ENCODE results near the gene ORM1. TPM values are rescaled to one million over a fixed set of nuclear protein-coding genes. Genes with fewer than 3 reads are reported as not detected.

Gene ORM1
- total RNA-seq, 1 donor from 2014 or later, result not detected

DNA sequence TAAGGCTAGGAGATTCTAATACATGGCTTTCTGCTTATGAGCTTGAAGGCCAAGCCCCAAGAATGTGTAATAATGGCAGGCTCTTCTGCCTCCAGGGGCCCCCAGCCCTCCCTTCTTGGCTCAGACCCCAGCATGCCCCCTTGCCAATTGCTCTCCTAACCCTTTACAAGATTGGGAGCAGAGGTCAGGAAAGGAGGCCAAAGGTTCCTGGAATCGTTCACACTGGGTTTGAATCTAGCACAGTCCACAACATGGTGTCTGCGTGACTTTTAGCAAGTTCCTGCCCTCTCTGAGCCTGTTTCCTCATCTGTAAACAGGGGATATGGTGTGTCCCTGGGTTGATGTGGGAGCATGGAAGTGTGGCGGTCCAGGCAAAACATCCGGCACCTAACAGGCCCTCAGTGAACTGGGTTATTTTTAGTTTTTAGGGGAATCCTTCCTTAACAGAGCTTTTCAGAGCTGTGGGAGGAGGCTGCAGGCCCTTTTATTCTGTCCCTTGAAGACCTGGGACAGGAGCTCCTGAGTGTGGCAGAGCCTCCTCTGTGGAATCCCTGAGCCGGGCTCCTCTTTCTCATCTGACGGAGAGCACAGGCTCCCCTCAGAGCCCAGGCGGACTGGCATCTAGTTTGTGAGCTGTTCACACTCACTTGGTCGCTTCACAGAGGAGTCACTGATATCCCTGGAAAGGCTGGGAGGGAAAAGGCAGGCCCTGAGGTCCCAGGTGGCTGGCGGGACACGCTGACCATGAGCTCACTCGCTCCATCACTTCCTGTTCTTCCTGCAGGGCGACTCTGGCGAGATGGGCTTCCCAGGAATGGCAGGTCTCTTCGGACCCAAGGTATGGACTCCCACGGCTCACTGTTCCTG, 23.4 kb upstream of the ORM1 start:
- H3K9me3 Mint-ChIP-seq (ENCODE audit: unreplicated experiment), result peaks cover 4% of the 10 kb centered on the region
- no peak for TF ChIP-seq CTCF (IDR thresholded peaks at IDR 0.05; ENCODE audit: partially characterized antibody, unreplicated experiment)
- peaks cover 2% of the 10 kb centered on the region for H3K4me1 Mint-ChIP-seq (ENCODE audit: low read depth, unreplicated experiment)
- no peak for DNase-seq
- H3K27ac Mint-ChIP-seq (ENCODE audit: unreplicated experiment), result no peak overlapping the region
- peaks cover 2% of the 10 kb centered on the region for H3K27me3 Mint-ChIP-seq (ENCODE audit: unreplicated experiment)
- H3K4me3 Mint-ChIP-seq (ENCODE audit: unreplicated experiment), result no peak overlapping the region
- H3K36me3 Mint-ChIP-seq (ENCODE audit: unreplicated experiment), result peaks cover 19% of the 10 kb centered on the region

- no peak overlapping the region for H3K27ac Mint-ChIP-seq (ENCODE audit: unreplicated experiment)
- peaks cover 2% of the 10 kb centered on the region for H3K27me3 Mint-ChIP-seq (ENCODE audit: unreplicated experiment)
- TF ChIP-seq CTCF (IDR thresholded peaks at IDR 0.05; ENCODE audit: partially characterized antibody, unreplicated experiment), result no peak
These were observed 22.6 kb upstream of the ORM1 start for GRCh38 chr9:114300153-114300845.

DNA sequence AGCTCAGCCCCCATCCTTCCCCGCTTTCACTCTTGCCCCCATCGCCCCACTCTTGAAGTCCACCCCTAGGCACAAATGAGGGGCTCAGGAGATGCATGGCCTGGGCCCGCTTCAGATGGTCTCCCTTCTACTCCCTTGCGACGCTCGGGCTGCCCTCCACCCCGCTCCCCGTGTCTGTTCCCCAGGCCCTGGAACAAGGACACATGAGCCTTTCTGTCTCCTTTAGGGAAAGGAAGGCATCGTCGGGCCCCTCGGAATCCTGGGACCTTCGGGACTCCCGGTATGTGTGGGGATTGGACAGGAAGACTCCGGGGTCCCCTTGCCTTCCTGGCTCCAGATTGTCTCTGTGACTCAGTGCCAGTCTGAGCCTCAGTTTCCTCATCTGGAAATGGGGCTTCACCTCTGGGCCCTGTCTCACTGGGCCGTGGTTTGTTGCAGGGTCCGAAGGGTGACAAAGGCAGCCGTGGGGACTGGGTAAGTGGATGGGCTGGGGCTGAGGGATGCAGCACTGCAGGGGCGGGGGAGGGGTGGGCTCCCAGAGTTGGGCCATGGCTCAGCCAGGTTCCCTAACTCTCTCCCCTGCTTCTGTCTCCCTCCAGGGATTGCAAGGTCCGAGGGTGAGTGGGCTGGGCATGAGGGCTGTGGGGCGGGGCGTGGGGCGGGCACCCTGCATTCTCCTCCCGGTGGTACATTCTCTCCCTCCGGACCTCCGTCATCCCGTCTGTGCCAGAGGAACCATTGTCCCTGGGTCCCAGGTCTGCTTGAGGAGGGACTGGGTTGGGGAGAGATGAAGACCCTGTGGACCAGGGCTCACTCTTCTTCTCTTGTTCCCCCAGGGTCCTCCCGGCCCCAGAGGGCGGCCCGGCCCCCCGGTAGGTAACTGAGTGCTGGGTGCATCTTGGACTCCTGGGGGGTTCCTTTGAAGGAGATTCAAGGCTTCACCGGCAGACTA, 21.8 kb upstream of the ORM1 start:
- H3K27ac Mint-ChIP-seq (ENCODE audit: unreplicated experiment), result no peak overlapping the region
- H3K4me3 Mint-ChIP-seq (ENCODE audit: unreplicated experiment), result no peak overlapping the region
- peaks cover 6% of the 10 kb centered on the region for H3K36me3 Mint-ChIP-seq (ENCODE audit: unreplicated experiment)
- TF ChIP-seq CTCF (IDR thresholded peaks at IDR 0.05; ENCODE audit: partially characterized antibody, unreplicated experiment), result no peak
- peaks cover 2% of the 10 kb centered on the region for H3K27me3 Mint-ChIP-seq (ENCODE audit: unreplicated experiment)
- peaks cover 3% of the 10 kb centered on the region for H3K4me1 Mint-ChIP-seq (ENCODE audit: low read depth, unreplicated experiment)
- peaks cover 2% of the 10 kb centered on the region for H3K9me3 Mint-ChIP-seq (ENCODE audit: unreplicated experiment)
- no peak for DNase-seq

More at GRCh38 chr9:114300153-114300845, 22.6 kb upstream of the ORM1 start:
- no peak for DNase-seq
- H3K36me3 Mint-ChIP-seq (ENCODE audit: unreplicated experiment), result peaks cover 11% of the 10 kb centered on the region
- H3K4me1 Mint-ChIP-seq (ENCODE audit: low read depth, unreplicated experiment), result peaks cover 2% of the 10 kb centered on the region
- H3K9me3 Mint-ChIP-seq (ENCODE audit: unreplicated experiment), result peaks cover 3% of the 10 kb centered on the region
- no peak overlapping the region for H3K4me3 Mint-ChIP-seq (ENCODE audit: unreplicated experiment)

- Mint-ChIP-seq H3K9me3 (ENCODE audit: unreplicated experiment) (peaks cover 2% of the 10 kb centered on the region), H3K36me3 (ENCODE audit: unreplicated experiment) (peaks cover 4% of the 10 kb centered on the region), H3K4me3 (ENCODE audit: unreplicated experiment) (no peak overlapping the region), H3K27ac (ENCODE audit: unreplicated experiment) (no peak overlapping the region), H3K4me1 (ENCODE audit: low read depth, unreplicated experiment) (peaks cover 5% of the 10 kb centered on the region), H3K27me3 (ENCODE audit: unreplicated experiment) (peaks cover 2% of the 10 kb centered on the region)
- no peak for DNase-seq
- TF ChIP-seq CTCF (IDR thresholded peaks at IDR 0.05; ENCODE audit: partially characterized antibody, unreplicated experiment), result no peak
These were observed 20.9 kb upstream of the ORM1 start for GRCh38 chr9:114301798-114302565.
